SU-DHL-6 (cell line): Measurements from ENCODE around the gene CHPF2.

Experiments
- H2AFZ ChIP-seq: fragments of 200-600 bp; sonication (generic); 2 replicates; pipeline ENCODE4 v1.6.1; 2014; ENCODE audit warnings: low read depth, mild to moderate bottlenecking, moderate library complexity, mixed read lengths, antibody characterized with exemption, low read length; ENCODE audit not compliant: severe bottlenecking
- H3F3A ChIP-seq: fragments of 200-600 bp; shearing (Covaris generic); 2 replicates; pipeline ENCODE4 v1.6.0; 2016; ENCODE audit warnings: antibody characterized with exemption, mild to moderate bottlenecking; ENCODE audit not compliant: insufficient read depth
- H3K27ac ChIP-seq: fragments of 200-600 bp; sonication (generic); 2 replicates; pipeline ENCODE4 v1.5.1; 2016; ENCODE audit warnings: low read depth, mild to moderate bottlenecking, low read length, moderate library complexity, mixed read lengths
- H3K27me3 ChIP-seq: fragments of 200-600 bp; sonication (generic), shearing (Covaris generic); 2 replicates; pipeline ENCODE4 v1.6.0; 2014; ENCODE audit warnings: mild to moderate bottlenecking, low read length
- H3K36me3 ChIP-seq: fragments of 200-600 bp; sonication (generic); 2 replicates; pipeline ENCODE4 v1.6.1; 2014; ENCODE audit warnings: mild to moderate bottlenecking, low read length, mixed read lengths
- H3K4me2 ChIP-seq: fragments of 300-600, 200-600 bp; shearing (Covaris generic), sonication (generic); 2 replicates; pipeline ENCODE4 v1.6.0; 2014; ENCODE audit warnings: low read length, low read depth, mild to moderate bottlenecking; ENCODE audit not compliant: poor library complexity, severe bottlenecking
- H3K4me3 ChIP-seq: fragments of 200-600 bp; sonication (generic); 2 replicates; pipeline ENCODE4 v1.5.1; 2014; ENCODE audit warnings: antibody characterized with exemption, low read length, mild to moderate bottlenecking, mixed read lengths; ENCODE audit not compliant: insufficient read depth, poor library complexity, severe bottlenecking
- H3K79me2 ChIP-seq: fragments of 200-600 bp; sonication (generic); 2 replicates; pipeline ENCODE4 v1.6.1; 2014; ENCODE audit warnings: mild to moderate bottlenecking, low read length, moderate library complexity; ENCODE audit not compliant: insufficient read depth
- H3K9ac ChIP-seq: fragments of 200-600 bp; sonication (generic); 2 replicates; pipeline ENCODE4 v1.7.0; 2014; ENCODE audit warnings: mild to moderate bottlenecking, low read length
- H3K9me2 ChIP-seq: fragments of 200-600 bp; sonication (generic); replicated peaks from 2 replicates; pipeline ENCODE4 v1.6.1; 2014; ENCODE audit warnings: low read length; ENCODE audit not compliant: insufficient read depth
- H3K9me3 ChIP-seq: fragments of 200-600 bp; sonication (generic); 2 replicates; pipeline ENCODE4 v1.6.1; 2014; ENCODE audit warnings: low read length, mixed read lengths; ENCODE audit not compliant: insufficient read depth
- H4K20me1 ChIP-seq: fragments of 200-600 bp; sonication (generic); 2 replicates; pipeline ENCODE4 v1.6.1; 2014; ENCODE audit warnings: low read depth, mild to moderate bottlenecking, antibody characterized with exemption, low read length, moderate library complexity, mixed read lengths
- EZH2phosphoT487 ChIP-seq: fragments of 200-600 bp; sonication (generic), shearing (Covaris generic); conservative IDR thresholded peaks from 2 replicates; pipeline ENCODE4 v1.6.1; 2018; ENCODE audit warnings: mild to moderate bottlenecking, antibody characterized with exemption, low read length, moderate library complexity, mixed read lengths
- TF ChIP-seq, protein P1 (sequence below): fragments of 200-600 bp; sonication (generic); IDR thresholded peaks from one replicate; pipeline ENCODE4 v1.5.1; 2017; ENCODE audit warnings: antibody characterized with exemption, mild to moderate bottlenecking, low read length, moderate library complexity; ENCODE audit not compliant: insufficient read depth, poor library complexity, severe bottlenecking

The CHPF2 gene

GRCh38 chr7:151250181-151251132 lies 18.2 kb downstream of the CHPF2 start:
- H3K4me2 ChIP-seq: no peak overlapping the region
- no peak overlapping the region for H3K4me3 ChIP-seq

GRCh38 chr7:151251328-151251688 lies 19.0 kb downstream of the CHPF2 start:
- H3K36me3 ChIP-seq: no peaks in the 10 kb centered on the region
- H3K27me3 ChIP-seq: no peaks in the 10 kb centered on the region
- no peaks in the 10 kb centered on the region for H3K9me2 ChIP-seq
- H3K4me3 ChIP-seq: no peak overlapping the region
- no peak overlapping the region for H3K27ac ChIP-seq
- TF ChIP-seq EZH2phosphoT487: no peak
- TF ChIP-seq, protein P1, sequence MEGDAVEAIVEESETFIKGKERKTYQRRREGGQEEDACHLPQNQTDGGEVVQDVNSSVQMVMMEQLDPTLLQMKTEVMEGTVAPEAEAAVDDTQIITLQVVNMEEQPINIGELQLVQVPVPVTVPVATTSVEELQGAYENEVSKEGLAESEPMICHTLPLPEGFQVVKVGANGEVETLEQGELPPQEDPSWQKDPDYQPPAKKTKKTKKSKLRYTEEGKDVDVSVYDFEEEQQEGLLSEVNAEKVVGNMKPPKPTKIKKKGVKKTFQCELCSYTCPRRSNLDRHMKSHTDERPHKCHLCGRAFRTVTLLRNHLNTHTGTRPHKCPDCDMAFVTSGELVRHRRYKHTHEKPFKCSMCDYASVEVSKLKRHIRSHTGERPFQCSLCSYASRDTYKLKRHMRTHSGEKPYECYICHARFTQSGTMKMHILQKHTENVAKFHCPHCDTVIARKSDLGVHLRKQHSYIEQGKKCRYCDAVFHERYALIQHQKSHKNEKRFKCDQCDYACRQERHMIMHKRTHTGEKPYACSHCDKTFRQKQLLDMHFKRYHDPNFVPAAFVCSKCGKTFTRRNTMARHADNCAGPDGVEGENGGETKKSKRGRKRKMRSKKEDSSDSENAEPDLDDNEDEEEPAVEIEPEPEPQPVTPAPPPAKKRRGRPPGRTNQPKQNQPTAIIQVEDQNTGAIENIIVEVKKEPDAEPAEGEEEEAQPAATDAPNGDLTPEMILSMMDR: no peak
- no peak overlapping the region for H3K9ac ChIP-seq
- H3K4me2 ChIP-seq: no peak overlapping the region
- H3K79me2 ChIP-seq: no peaks in the 10 kb centered on the region
- H2AFZ ChIP-seq: no peak overlapping the region
- H3K9me3 ChIP-seq: no peaks in the 10 kb centered on the region
- H4K20me1 ChIP-seq: no peaks in the 10 kb centered on the region
- no peaks in the 10 kb centered on the region for H3F3A ChIP-seq

More at GRCh38 chr7:151250181-151251132, 18.2 kb downstream of the CHPF2 start:
- H3K9ac ChIP-seq: no peak overlapping the region
- H3K27ac ChIP-seq: no peak overlapping the region
- no peaks in the 10 kb centered on the region for H3K9me2 ChIP-seq
- no peak overlapping the region for H2AFZ ChIP-seq
- no peaks in the 10 kb centered on the region for H4K20me1 ChIP-seq
- H3F3A ChIP-seq: no peaks in the 10 kb centered on the region
- no peaks in the 10 kb centered on the region for H3K9me3 ChIP-seq
- H3K79me2 ChIP-seq: no peaks in the 10 kb centered on the region
- no peaks in the 10 kb centered on the region for H3K36me3 ChIP-seq
- TF ChIP-seq, protein P1: no peak
- TF ChIP-seq EZH2phosphoT487: no peak
- H3K27me3 ChIP-seq: no peaks in the 10 kb centered on the region

GRCh38 chr7:151251689-151252560 lies 19.6 kb downstream of the CHPF2 start:
- no peaks in the 10 kb centered on the region; the same call in 1 of the 2 replicates for H3K27me3 ChIP-seq
- no peak overlapping the region for H2AFZ ChIP-seq
- no peaks in the 10 kb centered on the region for H3K9me2 ChIP-seq
- no peaks in the 10 kb centered on the region for H3K36me3 ChIP-seq
- H4K20me1 ChIP-seq: no peaks in the 10 kb centered on the region
- H3K9ac ChIP-seq: no peak overlapping the region
- no peak overlapping the region for H3K4me3 ChIP-seq
- no peak overlapping the region for H3K27ac ChIP-seq
- no peaks in the 10 kb centered on the region for H3K79me2 ChIP-seq
- H3K4me2 ChIP-seq: no peak overlapping the region
- no peaks in the 10 kb centered on the region for H3K9me3 ChIP-seq
- H3F3A ChIP-seq: no peaks in the 10 kb centered on the region
- TF ChIP-seq EZH2phosphoT487: no peak
- TF ChIP-seq, protein P1: no peak
